H1 (cell line): ENCODE measurements around the gene DPYSL3. TPM values are rescaled to one million over a fixed set of nuclear protein-coding genes. Genes with fewer than 3 reads are reported as not detected.
A peak's percentile ranks its signal among the peaks of the same experiment; 100 is the strongest.

Experiments
- CTCF ChIA-PET: fragments of 300-600 bp; sonication (Branson Sonifier 250); formaldehyde crosslinking; loops from one replicate; lab custom pipeline; 2021; ENCODE audit not compliant: partially characterized antibody; lab: Charles Lee
- POLR2A ChIA-PET: fragments of 300-600 bp; sonication (Branson Sonifier 250); formaldehyde crosslinking; loops from one replicate; lab custom pipeline; 2021; ENCODE audit warnings: inconsistent platforms; ENCODE audit not compliant: partially characterized antibody; lab: Charles Lee
- DNase-seq, 2 experiments: peaks; one replicate each; pipeline versions ENCODE4 v3.0.0 to v3.0.0-alpha.2; 2010 to 2022; ENCODE audit warnings: low spot score in 2 of 2, low read depth in 1 of 2, mixed read lengths in 1 of 2
- FAIRE-seq: peaks from 2 replicates; lab custom pipeline; 2011; peaks lifted over from hg19 to GRCh38; lab: Jason Lieb, UNC
- H2AFZ ChIP-seq: 2 replicates; pipeline ENCODE4 v1.8.1; 2012; ENCODE audit warnings: low read length, inconsistent platforms
- H2AK5ac ChIP-seq: 2 replicates; pipeline ENCODE4 v1.6.1; 2013; ENCODE audit warnings: low read depth, low read length
- H2BK120ac ChIP-seq: replicated peaks from 2 replicates; pipeline ENCODE3; 2013; ENCODE audit warnings: low read depth, low read length, inconsistent platforms
- H2BK12ac ChIP-seq: 2 replicates; pipeline ENCODE4 v1.6.1; 2013; ENCODE audit warnings: low read depth, low read length
- H2BK15ac ChIP-seq: 2 replicates; pipeline ENCODE4 v1.6.1; 2013; ENCODE audit warnings: low read length
- H2BK20ac ChIP-seq: 2 replicates; pipeline ENCODE4 v1.6.1; 2013; ENCODE audit warnings: low read length
- H2BK5ac ChIP-seq: 2 replicates; pipeline ENCODE4 v1.6.1; 2013; ENCODE audit warnings: low read depth, low read length
- H3K14ac ChIP-seq: 2 replicates; pipeline ENCODE4 v1.6.1; 2013; ENCODE audit warnings: inconsistent platforms; ENCODE audit not compliant: insufficient read length
- H3K18ac ChIP-seq: 2 replicates; pipeline ENCODE4 v1.6.1; 2013; ENCODE audit warnings: low read length; ENCODE audit errors: extremely low read depth
- H3K23ac ChIP-seq: 2 replicates; pipeline ENCODE4 v1.6.1; 2013; ENCODE audit warnings: inconsistent platforms; ENCODE audit not compliant: insufficient read length
- H3K23me2 ChIP-seq: 2 replicates; pipeline ENCODE4 v1.6.1; 2013; ENCODE audit warnings: low read depth, low read length
- H3K27ac ChIP-seq: 2 replicates; pipeline ENCODE4 v1.6.1; 2011; ENCODE audit warnings: low read depth, low read length, inconsistent platforms
- H3K27me3 ChIP-seq, 4 experiments: replicated peaks in 1 of 4; 1 replicate in 1 of 4; 2 replicates in 3 of 4; pipeline versions ENCODE4 v1.6.1 to v1.8.1; 2011 to 2013; ENCODE audit warnings: low read length in 3 of 4, mild to moderate bottlenecking in 3 of 4, inconsistent platforms in 2 of 4, mixed read lengths in 2 of 4, moderate library complexity in 1 of 4; ENCODE audit not compliant: control insufficient read depth in 3 of 4, insufficient read depth in 3 of 4; ENCODE audit errors: extremely low read depth in 1 of 4
- H3K36me3 ChIP-seq, 4 experiments: 2 replicates each; pipeline versions ENCODE4 v1.6.1 to v1.8.1; 2011 to 2013; ENCODE audit warnings: mild to moderate bottlenecking in 4 of 4, low read length in 3 of 4, moderate library complexity in 2 of 4, control low read depth in 1 of 4, inconsistent platforms in 1 of 4; ENCODE audit not compliant: insufficient read depth in 4 of 4, control insufficient read depth in 2 of 4
- H3K4ac ChIP-seq: replicated peaks from 2 replicates; pipeline ENCODE3; 2013; ENCODE audit warnings: low read length, low read depth, mixed read lengths, inconsistent platforms; ENCODE audit not compliant: insufficient read length
- H3K4me1 ChIP-seq, 4 experiments: replicated peaks in 1 of 4; 1 replicate in 1 of 4; 2 replicates in 3 of 4; pipeline versions ENCODE4 v1.6.1 to v1.8.1; 2011 to 2013; ENCODE audit warnings: low read length in 3 of 4, inconsistent platforms in 2 of 4, mixed read lengths in 1 of 4; ENCODE audit not compliant: insufficient read depth in 4 of 4, control insufficient read depth in 3 of 4
- H3K4me2 ChIP-seq, 2 experiments: 2 replicates each; pipeline versions ENCODE4 v1.6.1 to v1.8.1; 2011 to 2013; ENCODE audit warnings: low read depth in 2 of 2, low read length in 2 of 2, control low read depth in 1 of 2, inconsistent platforms in 1 of 2, mild to moderate bottlenecking in 1 of 2; ENCODE audit not compliant: insufficient read depth in 1 of 2
- H3K4me3 ChIP-seq, 4 experiments: fragments of 200-600, 300-600 bp in 1 of 4; sonication (generic), shearing (Covaris generic), sonication (Bioruptor Twin) in 1 of 4; 2 replicates each; pipeline versions ENCODE4 v1.5.1 to v1.8.1; 2011 to 2016; ENCODE audit warnings: low read length in 4 of 4, low read depth in 3 of 4, control low read depth in 2 of 4, inconsistent platforms in 2 of 4, mild to moderate bottlenecking in 2 of 4, mixed read lengths in 1 of 4, moderate library complexity in 1 of 4; ENCODE audit not compliant: insufficient read depth in 2 of 4; ENCODE audit errors: extremely low read depth in 1 of 4
- H3K56ac ChIP-seq: replicated peaks from 2 replicates; pipeline ENCODE3; 2013; ENCODE audit warnings: low read depth, mild to moderate bottlenecking, mixed read lengths, low read length, inconsistent platforms; ENCODE audit not compliant: insufficient read length
- H3K79me1 ChIP-seq: 2 replicates; pipeline ENCODE4 v1.6.1; 2013; ENCODE audit warnings: low read depth, low read length, control low read depth
- H3K79me2 ChIP-seq, 2 experiments: 2 replicates each; pipeline versions ENCODE4 v1.6.1 to v1.8.1; 2012 to 2013; ENCODE audit warnings: low read length in 2 of 2, mild to moderate bottlenecking in 2 of 2, inconsistent platforms in 1 of 2; ENCODE audit not compliant: insufficient read depth in 2 of 2, control insufficient read depth in 1 of 2
- H3K9ac ChIP-seq, 4 experiments: replicated peaks in 1 of 4; 1 replicate in 1 of 4; 2 replicates in 3 of 4; pipeline versions ENCODE4 v1.6.1 to v1.8.1; 2011 to 2013; ENCODE audit warnings: low read depth in 3 of 4, low read length in 3 of 4, control low read depth in 2 of 4, mild to moderate bottlenecking in 2 of 4, moderate library complexity in 2 of 4, inconsistent platforms in 1 of 4; ENCODE audit errors: extremely low read depth in 1 of 4
- H3K9me3 ChIP-seq, 2 experiments: 2 replicates each; pipeline versions ENCODE4 v1.6.1 to v1.8.1; 2012 to 2013; ENCODE audit warnings: mild to moderate bottlenecking in 2 of 2, moderate library complexity in 2 of 2, control low read depth in 1 of 2, inconsistent platforms in 1 of 2, low read depth in 1 of 2, low read length in 1 of 2, mixed read lengths in 1 of 2; ENCODE audit not compliant: insufficient read depth in 2 of 2
- H4K20me1 ChIP-seq, 2 experiments: replicated peaks in 1 of 2; 2 replicates each; pipeline versions ENCODE3 to v1.8.1; 2011 to 2013; ENCODE audit warnings: inconsistent platforms in 2 of 2, low read length in 2 of 2, mild to moderate bottlenecking in 1 of 2; ENCODE audit not compliant: insufficient read depth in 2 of 2, control insufficient read depth in 1 of 2
- H4K5ac ChIP-seq: 2 replicates; pipeline ENCODE4 v1.6.1; 2013; ENCODE audit warnings: low read length, low read depth, mixed read lengths, inconsistent platforms; ENCODE audit not compliant: insufficient read length
- H4K8ac ChIP-seq: 2 replicates; pipeline ENCODE4 v1.8.0; 2013; ENCODE audit warnings: mild to moderate bottlenecking, moderate library complexity, low read length, inconsistent platforms; ENCODE audit not compliant: insufficient read depth; ENCODE audit errors: extremely low read depth
- H4K91ac ChIP-seq: replicated peaks from 2 replicates; pipeline ENCODE3; 2013; ENCODE audit warnings: low read length, mixed read lengths, inconsistent platforms; ENCODE audit not compliant: insufficient read length
- ASH2L ChIP-seq: fragments of 200-600, 300-600 bp; sonication (generic); IDR thresholded peaks from one replicate; pipeline ENCODE4 v1.7.1; 2017; ENCODE audit warnings: low read length
- CBX8 ChIP-seq: fragments of 300-800, 300-1000 bp; sonication (generic); IDR thresholded peaks from 2 replicates; pipeline ENCODE4 v1.7.1; 2016; ENCODE audit warnings: low read depth, low read length, borderline replicate concordance
- CREB1 ChIP-seq: IDR thresholded peaks from 2 replicates; pipeline ENCODE4 v1.6.1; 2012; ENCODE audit warnings: inconsistent platforms
- EP300 ChIP-seq, 2 experiments: IDR thresholded peaks; 1 replicate in 1 of 2; 2 replicates in 1 of 2; pipeline ENCODE4 v1.6.1; 2011 to 2012; ENCODE audit warnings: low read depth in 2 of 2, low read length in 2 of 2, mild to moderate bottlenecking in 2 of 2, borderline replicate concordance in 1 of 2, inconsistent platforms in 1 of 2, moderate library complexity in 1 of 2
- HDAC2 ChIP-seq, 2 experiments: fragments of 300-600 bp in 1 of 2; sonication (generic) in 1 of 2; IDR thresholded peaks; 2 replicates each; pipeline ENCODE4 v1.6.1; 2011 to 2012; ENCODE audit warnings: low read depth in 2 of 2, low read length in 2 of 2, mild to moderate bottlenecking in 2 of 2, moderate library complexity in 2 of 2, borderline replicate concordance in 1 of 2, inconsistent platforms in 1 of 2
- HDAC6 ChIP-seq: IDR thresholded peaks from one replicate; pipeline ENCODE4 v1.7.1; 2012; ENCODE audit warnings: low read depth, mild to moderate bottlenecking, inconsistent platforms, low read length, moderate library complexity
- RFX5 ChIP-seq: IDR thresholded peaks from 2 replicates; pipeline ENCODE4 v1.6.1; 2011; ENCODE audit warnings: low read depth, low read length, improper control_type of control experiment, borderline replicate concordance
- SP4 ChIP-seq: IDR thresholded peaks from 2 replicates; pipeline ENCODE4 v1.6.1; 2012; ENCODE audit warnings: low read length, inconsistent platforms
- TAF7 ChIP-seq: optimal IDR thresholded peaks from 2 replicates; pipeline ENCODE3; 2011; ENCODE audit warnings: low read depth, mild to moderate bottlenecking, inconsistent platforms, low read length, moderate library complexity, borderline replicate concordance
- TEAD4 ChIP-seq: IDR thresholded peaks from 2 replicates; pipeline ENCODE4 v1.6.1; 2012; ENCODE audit warnings: low read depth, low read length, inconsistent platforms, mixed read lengths
- ZNF274 ChIP-seq: IDR thresholded peaks from 2 replicates; pipeline ENCODE4 v1.7.0; 2012; ENCODE audit warnings: low read length, borderline replicate concordance; ENCODE audit errors: extremely low read depth
- WGBS, 2 experiments: shearing (Covaris generic) in 1 of 2; methylation state at CpG; one replicate each; pipeline versions ENCODE4 v1.1.6 to v1.1.7; 2013 to 2015; ENCODE audit warnings: low lambda C conversion rate in 2 of 2, mixed read lengths in 2 of 2, inconsistent platforms in 1 of 2, low coverage in 1 of 2, missing lambda C conversion rate in 1 of 2; ENCODE audit not compliant: insufficient replicate concordance in 2 of 2, insufficient coverage in 1 of 2, insufficient read length in 1 of 2; ENCODE audit errors: extremely low coverage in 1 of 2, missing lambda C conversion rate in 1 of 2; 5-methylcytosine and 5-hydroxymethylcytosine counted together
- polyA plus RNA-seq, 7 experiments: library from polyadenylated mRNA; depleted of rRNA in 3 of 7; stranded (reverse) in 5 of 7; unstranded in 2 of 7; fragments of >200 nt in 5 of 7; fragments of 200-250 nt in 2 of 7; gene quantifications; 1 replicate in 5 of 7; 2 replicates in 1 of 7; 4 replicates in 1 of 7; pipeline versions ENCODE4 v1.2.1 to v1.2.3, GENCODE V29; 2011 to 2013; ENCODE audit warnings: missing spikeins in 2 of 7, mixed read lengths in 2 of 7
- total RNA-seq: library from RNA; stranded (reverse); fragmentation: NEBNext Ultra II Directional; extraction: Animal tissue kit (Norgen Biotek cat#: 25700); gene quantifications from 2 replicates; pipeline ENCODE4 v1.2.1, GENCODE V29; 2021
- TF ChIP-seq, protein P1 (sequence below): IDR thresholded peaks from 2 replicates; pipeline ENCODE4 v1.6.1; 2012; ENCODE audit warnings: inconsistent platforms

Gene DPYSL3
- total and polyA plus RNA-seq, 2 of the 8 experiments (the other 6 are each of a cell fraction or from before 2014, with no cell fraction given): 268 to 387 TPM

- Histone ChIP-seq H3K23ac (no peak overlapping the region), H3K9ac (peak overlapping the region in 1 of 4 experiments; percentile 4; a peak in 1 of 7 replicates), H4K20me1 (peaks cover 48 to 50% of the 10 kb centered on the region in 2 experiments), H2BK15ac (no peak overlapping the region), H3K27me3 (peaks cover 0 to 1% (median 0%) of the 10 kb centered on the region in 4 experiments; a peak in 1 of 7 replicates), H2BK5ac (no peak overlapping the region), H3K4me2 (peak overlapping the region in 1 of 2 experiments; percentile 18; a peak in 1 of 4 replicates), H3K4ac (no peak overlapping the region), H3K4me1 (peaks cover 5 to 22% (median 11%) of the 10 kb centered on the region in 4 experiments), H3K4me3 (no peak overlapping the region), H2BK120ac (no peak overlapping the region), H3K79me2 (peaks cover 67 to 100% of the 10 kb centered on the region in 2 experiments), H3K14ac (no peak overlapping the region), H3K36me3 (peaks cover 2 to 37% (median 5%) of the 10 kb centered on the region in 4 experiments; a peak in 2 of 8 replicates), H2BK20ac (no peak overlapping the region), H2AK5ac (no peak overlapping the region), H2AFZ (no peak overlapping the region), H4K91ac (no peak overlapping the region), H3K18ac (no peak overlapping the region), H2BK12ac (no peak overlapping the region), H3K56ac (no peak overlapping the region), H4K8ac (no peak overlapping the region), H3K27ac (no peak overlapping the region), H3K79me1 (peaks cover 12% of the 10 kb centered on the region), H4K5ac (no peak overlapping the region), H3K23me2 (no peaks in the 10 kb centered on the region), H3K9me3 (no peaks in the 10 kb centered on the region)
- FAIRE-seq (no peak), DNase-seq (no peak)
- 88% methylated on average over 4 of the region's 4 CpGs; no CpG with 5 or more reads in 1 of the 2 experiments for WGBS, 2 experiments
- ChIA-PET CTCF (interaction anchor here (0.8 to 4.6 kb wide), 11 partner anchors 9 to 146 kb away, joined by 3 to 20 read pairs (median 4); no protein-coding TSS in a partner anchor), POLR2A (interaction anchor here (1.1 to 1.2 kb wide), 2 partner anchors 13 to 20 kb away, joined by 3 to 4 read pairs; no protein-coding TSS in a partner anchor)
- no peak for TF ChIP-seq CREB1
- no peak for TF ChIP-seq EP300 (IDR thresholded peaks at IDR 0.05; ENCODE audit: borderline replicate concordance in 1 of 2, low read depth in 2 of 2, low read length in 2 of 2)
- TF ChIP-seq ASH2L: no peak
- no peak for TF ChIP-seq CBX8
- TF ChIP-seq, protein P1, sequence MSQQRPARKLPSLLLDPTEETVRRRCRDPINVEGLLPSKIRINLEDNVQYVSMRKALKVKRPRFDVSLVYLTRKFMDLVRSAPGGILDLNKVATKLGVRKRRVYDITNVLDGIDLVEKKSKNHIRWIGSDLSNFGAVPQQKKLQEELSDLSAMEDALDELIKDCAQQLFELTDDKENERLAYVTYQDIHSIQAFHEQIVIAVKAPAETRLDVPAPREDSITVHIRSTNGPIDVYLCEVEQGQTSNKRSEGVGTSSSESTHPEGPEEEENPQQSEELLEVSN: no peak
- no peak for TF ChIP-seq ZNF274
- TF ChIP-seq HDAC2 (IDR thresholded peaks at IDR 0.05; ENCODE audit: borderline replicate concordance in 1 of 2, low read depth in 2 of 2, low read length in 2 of 2): no peak
- no peak for TF ChIP-seq TAF7
- TF ChIP-seq HDAC6: no peak
- TF ChIP-seq RFX5: no peak
- TF ChIP-seq TEAD4: no peak
- no peak for TF ChIP-seq SP4
Measured at GRCh38 chr5:147432323-147432722, 77.5 kb downstream of the DPYSL3 start.
